Measurements from ENCODE around the gene SIRT1.
"Not testable (repeated sequence)": the region's sequence is repeated elsewhere in the genome, so short reads cannot be mapped to it uniquely, and the experiment has no call there.

SIRT1 gene

DNA sequence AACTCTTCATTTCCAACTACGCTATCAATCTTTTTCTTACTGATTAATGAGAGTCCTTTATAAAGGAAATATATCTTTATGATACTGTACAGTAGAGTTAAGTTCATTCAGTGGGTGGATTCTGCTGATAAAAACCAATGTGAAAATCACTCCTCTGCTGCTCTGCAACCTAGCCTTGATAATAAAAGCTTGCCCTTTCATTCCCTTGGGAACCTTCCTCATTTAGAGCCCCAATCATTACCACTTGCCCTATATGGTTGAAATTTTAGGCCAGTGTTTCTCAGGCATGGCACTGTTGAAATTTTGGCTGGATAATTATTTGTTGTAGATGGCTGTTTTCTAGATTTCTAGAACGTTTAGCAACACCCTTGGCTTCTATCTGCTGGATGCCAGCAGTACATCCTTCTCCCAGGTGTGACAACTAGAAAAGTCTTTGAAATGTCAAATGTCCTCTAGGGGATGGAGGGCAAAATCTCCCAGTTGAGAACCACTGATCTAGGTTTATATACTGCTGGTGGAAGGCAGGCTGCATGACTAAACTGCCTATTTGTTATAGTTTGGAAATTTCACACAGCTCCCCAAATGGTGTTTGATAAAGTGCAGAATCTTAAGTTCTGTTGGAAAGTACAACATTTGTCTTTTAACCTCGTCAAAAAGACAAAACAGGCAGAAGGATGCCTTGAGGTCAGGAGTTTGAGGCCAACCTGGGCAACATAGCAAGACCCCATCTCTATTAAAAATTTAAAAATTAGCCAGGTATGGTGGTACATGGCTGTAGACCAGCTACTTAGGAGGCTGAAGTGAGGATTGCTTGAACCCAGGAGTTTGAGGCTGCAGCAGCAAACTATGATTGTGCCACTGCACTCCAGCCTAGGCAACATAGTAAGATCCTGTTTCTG, 8.9 kb upstream of the SIRT1 start:
- no peak for DNase-seq (ENCODE audit: low spot score)
- CTCF ChIA-PET: interaction anchor here (1.3 kb wide), 1 partner anchor 20 kb away, joined by 3 read pairs; no protein-coding TSS in a partner anchor
- POLR2A ChIA-PET (ENCODE audit: low non-redundant PET): no interaction called here
- TF ChIP-seq, protein P1, sequence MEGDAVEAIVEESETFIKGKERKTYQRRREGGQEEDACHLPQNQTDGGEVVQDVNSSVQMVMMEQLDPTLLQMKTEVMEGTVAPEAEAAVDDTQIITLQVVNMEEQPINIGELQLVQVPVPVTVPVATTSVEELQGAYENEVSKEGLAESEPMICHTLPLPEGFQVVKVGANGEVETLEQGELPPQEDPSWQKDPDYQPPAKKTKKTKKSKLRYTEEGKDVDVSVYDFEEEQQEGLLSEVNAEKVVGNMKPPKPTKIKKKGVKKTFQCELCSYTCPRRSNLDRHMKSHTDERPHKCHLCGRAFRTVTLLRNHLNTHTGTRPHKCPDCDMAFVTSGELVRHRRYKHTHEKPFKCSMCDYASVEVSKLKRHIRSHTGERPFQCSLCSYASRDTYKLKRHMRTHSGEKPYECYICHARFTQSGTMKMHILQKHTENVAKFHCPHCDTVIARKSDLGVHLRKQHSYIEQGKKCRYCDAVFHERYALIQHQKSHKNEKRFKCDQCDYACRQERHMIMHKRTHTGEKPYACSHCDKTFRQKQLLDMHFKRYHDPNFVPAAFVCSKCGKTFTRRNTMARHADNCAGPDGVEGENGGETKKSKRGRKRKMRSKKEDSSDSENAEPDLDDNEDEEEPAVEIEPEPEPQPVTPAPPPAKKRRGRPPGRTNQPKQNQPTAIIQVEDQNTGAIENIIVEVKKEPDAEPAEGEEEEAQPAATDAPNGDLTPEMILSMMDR (conservative IDR thresholded peaks at IDR 0.05; ENCODE audit: low read depth): no peak
- H3K27ac ChIP-seq: no peak overlapping the region

DNA sequence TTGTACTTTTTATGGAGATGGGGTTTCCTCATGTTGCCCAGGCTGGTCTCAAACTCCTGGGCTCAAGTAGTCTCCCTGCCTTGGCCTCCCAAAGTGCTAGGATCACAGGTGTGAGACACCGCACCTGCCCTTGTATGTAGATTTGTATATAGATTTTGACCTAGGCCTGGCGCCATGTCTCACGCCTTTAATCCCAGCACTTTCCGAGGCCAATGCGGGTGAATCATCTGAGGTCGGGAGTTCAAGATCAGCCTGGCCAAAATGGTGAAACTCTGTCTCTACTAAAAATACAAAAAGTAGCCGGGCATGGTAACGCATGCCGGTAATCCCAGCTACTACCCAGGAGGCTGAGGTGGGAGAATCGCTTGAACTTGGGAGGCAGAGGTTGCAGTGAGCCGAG, 7.0 kb upstream of the SIRT1 start:
- H3K27ac ChIP-seq; DNase-seq (ENCODE audit: low spot score); CTCF ChIA-PET: not testable (repeated sequence)
- POLR2A ChIA-PET (ENCODE audit: low non-redundant PET): interaction anchor here (0.6 kb wide), 1 partner anchor 147 kb away, joined by 5 read pairs; no protein-coding TSS in a partner anchor

DNA sequence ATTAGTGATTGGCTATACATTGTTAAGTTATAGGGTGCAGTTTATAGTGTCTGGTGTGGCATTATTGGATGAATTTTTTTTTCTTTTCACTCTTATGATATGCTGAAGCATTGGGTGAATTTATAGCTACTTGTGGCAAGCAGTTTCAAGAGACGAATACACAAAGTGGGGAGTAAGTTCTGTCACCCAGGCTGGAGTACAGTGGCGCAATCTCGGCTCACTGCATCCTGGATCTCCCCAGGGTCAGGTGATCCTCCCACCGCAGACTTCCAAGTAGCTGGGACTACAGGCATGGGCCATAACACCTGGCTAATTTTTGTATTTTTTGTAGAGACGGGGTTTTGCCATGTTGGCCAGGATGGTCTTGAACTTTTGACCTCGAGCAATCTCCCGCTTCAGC, 6.3 kb upstream of the SIRT1 start:
- no peak for DNase-seq (ENCODE audit: low spot score)
- CTCF ChIA-PET: interaction anchor here (0.6 kb wide), 2 partner anchors 305 to 332 kb away, joined by 3 to 4 read pairs; no protein-coding TSS in a partner anchor
- no peak overlapping the region for H3K27ac ChIP-seq
- POLR2A ChIA-PET (ENCODE audit: low non-redundant PET): interaction anchor here (0.6 kb wide), 1 partner anchor 146 kb away, joined by 5 read pairs; no protein-coding TSS in a partner anchor
- TF ChIP-seq, protein P1 (conservative IDR thresholded peaks at IDR 0.05; ENCODE audit: low read depth): no peak

DNA sequence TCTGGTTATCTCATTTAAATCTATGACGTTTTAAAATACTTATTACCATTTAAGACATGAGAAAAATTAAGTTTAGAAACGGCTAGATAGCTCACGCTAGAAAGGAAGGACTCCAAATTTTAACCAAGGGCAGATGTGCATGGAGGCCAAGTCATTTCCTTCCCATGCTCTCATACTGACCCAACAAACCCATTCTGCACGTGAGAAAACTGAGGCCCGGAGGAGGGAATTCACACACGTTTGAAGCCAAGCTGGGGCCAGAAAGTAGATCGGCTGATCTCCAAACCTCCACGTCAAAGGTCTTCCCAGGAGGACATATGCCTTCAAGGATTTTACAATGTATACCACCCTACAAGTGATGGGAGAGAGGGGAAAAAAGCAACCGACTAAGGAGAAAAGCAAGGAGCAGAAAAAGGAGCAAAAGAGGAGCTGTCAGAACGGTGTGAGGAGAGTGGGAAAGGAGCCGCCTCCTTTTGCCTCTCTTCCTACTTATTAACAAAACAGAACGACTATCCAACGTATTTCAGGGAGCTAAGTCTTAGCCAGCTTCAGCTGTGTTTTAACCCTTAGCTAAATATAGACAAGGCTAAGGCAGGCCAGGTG, 645 bp upstream of the SIRT1 start:
- ChIA-PET POLR2A (ENCODE audit: low non-redundant PET) (interaction anchor here (0.6 kb wide), 1 partner anchor 20 kb away, joined by 3 read pairs; no protein-coding TSS in a partner anchor), CTCF (no interaction called here)
- peak overlapping the region; percentile 97 for H3K27ac ChIP-seq
- no peak for DNase-seq (ENCODE audit: low spot score)
- TF ChIP-seq, protein P1 (conservative IDR thresholded peaks at IDR 0.05; ENCODE audit: low read depth): no peak

DNA sequence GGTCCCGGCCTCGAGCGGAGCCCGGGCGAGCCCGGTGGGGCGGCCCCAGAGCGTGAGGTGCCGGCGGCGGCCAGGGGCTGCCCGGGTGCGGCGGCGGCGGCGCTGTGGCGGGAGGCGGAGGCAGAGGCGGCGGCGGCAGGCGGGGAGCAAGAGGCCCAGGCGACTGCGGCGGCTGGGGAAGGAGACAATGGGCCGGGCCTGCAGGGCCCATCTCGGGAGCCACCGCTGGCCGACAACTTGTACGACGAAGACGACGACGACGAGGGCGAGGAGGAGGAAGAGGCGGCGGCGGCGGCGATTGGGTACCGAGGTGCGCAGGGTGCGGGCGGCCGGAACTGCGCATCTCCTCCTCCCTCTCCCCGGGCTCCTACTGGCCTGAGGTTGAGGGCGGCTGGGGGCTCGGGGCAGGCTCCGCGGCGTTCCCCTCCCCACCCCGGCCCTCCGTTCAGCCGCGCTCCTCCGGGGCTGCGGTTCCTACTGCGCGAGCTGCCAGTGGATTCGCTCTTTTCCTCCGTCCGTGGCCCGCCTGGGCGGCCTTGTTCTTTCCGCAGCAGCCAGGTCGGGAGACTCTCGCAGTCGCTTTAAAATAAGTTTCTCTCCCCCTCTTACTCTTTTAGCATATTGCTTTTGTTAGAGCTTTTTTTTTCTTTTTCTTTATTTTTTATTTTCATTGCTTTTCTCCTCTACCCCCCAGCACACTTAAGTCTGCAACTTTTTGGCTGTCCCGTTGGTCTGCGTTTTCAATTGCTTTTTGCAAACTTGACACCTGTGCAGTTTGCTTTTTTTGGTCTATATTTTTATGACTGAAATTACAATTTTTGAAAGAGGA, 600 bp downstream of the SIRT1 start:
- TF ChIP-seq, protein P1 (conservative IDR thresholded peaks at IDR 0.05; ENCODE audit: low read depth): 0 out of 2 replicates have a peak, but pooled peaks have one; percentile 9
- ChIA-PET POLR2A (ENCODE audit: low non-redundant PET) (interaction anchor here (0.6 kb wide), 1 partner anchor 67 kb away, joined by 4 read pairs; no protein-coding TSS in a partner anchor), CTCF (interaction anchor here (0.6 kb wide), 2 partner anchors 18 to 1010 kb away, joined by 3 read pairs; no protein-coding TSS in a partner anchor)
- DNase-seq (ENCODE audit: low spot score): peak; percentile 70
- peak overlapping the region; percentile 97 for H3K27ac ChIP-seq

DNA sequence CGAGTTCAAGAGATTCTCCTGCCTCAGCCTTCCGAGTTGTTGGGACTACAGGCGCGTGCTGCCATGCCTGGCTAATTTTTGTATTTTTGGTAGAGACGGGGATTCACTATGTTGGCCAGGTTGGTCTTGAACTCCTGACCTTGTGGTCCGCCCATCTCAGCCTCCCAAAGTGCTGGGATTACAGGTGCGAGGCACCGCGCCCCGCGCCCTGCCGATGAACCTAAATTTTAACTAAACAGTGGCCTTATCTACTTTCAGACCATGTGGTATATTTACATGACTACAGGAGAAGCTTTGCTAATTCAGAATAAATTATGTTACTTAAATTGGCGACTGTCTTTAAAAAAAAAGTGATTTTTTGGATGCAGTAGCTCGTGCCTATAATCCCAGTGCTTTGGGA, 9.2 kb downstream of the SIRT1 start:
- POLR2A ChIA-PET (ENCODE audit: low non-redundant PET): no interaction called here
- CTCF ChIA-PET: no interaction called here

More for the DNA sequence above, 9.2 kb downstream of the SIRT1 start:
- no peak for DNase-seq (ENCODE audit: low spot score)
- no peak overlapping the region for H3K27ac ChIP-seq
- TF ChIP-seq, protein P1 (conservative IDR thresholded peaks at IDR 0.05; ENCODE audit: low read depth): no peak
